ENCODE measurements around the gene ADAMTS3. TPM values are rescaled to one million over a fixed set of nuclear protein-coding genes. Genes with fewer than 3 reads are reported as not detected.

The ADAMTS3 gene
- total and polyA plus RNA-seq, 9 of the 15 experiments (the other 6 are each of a cell fraction or from before 2014, with no cell fraction given), result 4.0 to 18.0 (median 12.1) TPM

GRCh38 chr4:72471816-72472215 lies 97.2 kb downstream of the ADAMTS3 start:
- Histone ChIP-seq H3K9me3 (replicated peaks; ENCODE audit: control insufficient read depth, insufficient read depth, low read depth, low read length) (no peaks in the 10 kb centered on the region; the same call in 1 of the 2 replicates), H3K4me1 (replicated peaks in 1 of 2; ENCODE audit: control insufficient read depth in 2 of 2, insufficient read depth in 2 of 2, low read length in 2 of 2) (peaks cover 0 to 16% of the 10 kb centered on the region in 2 experiments; a peak in 2 of 5 replicates), H3K4me2 (ENCODE audit: insufficient read depth, low read length) (no peak overlapping the region), H3K9ac (ENCODE audit: insufficient read depth in 1 of 2, low read depth in 2 of 2, low read length in 2 of 2) (no peak overlapping the region), H2AFZ (ENCODE audit: low read depth, low read length) (no peak overlapping the region), H3K27ac (ENCODE audit: extremely low read depth, low read depth, low read length) (no peak overlapping the region), H4K20me1 (replicated peaks; ENCODE audit: control insufficient read depth, insufficient read depth, low read length) (no peaks in the 10 kb centered on the region), H3K27me3 (ENCODE audit: control insufficient read depth in 2 of 2, insufficient read depth in 2 of 2, low read length in 2 of 2) (no peaks in the 10 kb centered on the region), H3K4me3 (no peak overlapping the region), H3K36me3 (ENCODE audit: control insufficient read depth, insufficient read depth, low read length) (no peaks in the 10 kb centered on the region; the same call in 2 of the 3 replicates), H3K79me2 (ENCODE audit: control insufficient read depth, insufficient read depth, low read length) (peaks cover 66% of the 10 kb centered on the region), H3K9me1 (ENCODE audit: control insufficient read depth, insufficient read depth, low read length) (no peaks in the 10 kb centered on the region)
- POLR2A ChIA-PET, result no interaction called here
- intact Hi-C loops (cut with micrococcal nuclease) (no loop called here), in situ Hi-C loops (cut with MboI) (no loop called here)
- BruUV-seq (replicated peaks), result no TSS peak
- FAIRE-seq (no peak), ATAC-seq (no peak), DNase-seq (ENCODE audit: extremely low read depth in 1 of 4, low spot score in 3 of 4) (no peak)
- WGBS (ENCODE audit: insufficient coverage, low coverage, missing lambda C conversion rate), result 84% methylated on average over 2 of the region's 2 CpGs
- no peak for TF ChIP-seq ARNT (IDR thresholded peaks at IDR 0.05)
- no peak for TF ChIP-seq HMG20B (CRISPR knock-in tag; IDR thresholded peaks at IDR 0.05)
- no peak for TF ChIP-seq ZNF766 (CRISPR knock-in tag; conservative IDR thresholded peaks at IDR 0.05)
- TF ChIP-seq MEIS2 (IDR thresholded peaks at IDR 0.05; ENCODE audit: partially characterized antibody), result no peak
- no peak for TF ChIP-seq ETV1 (tag; conservative IDR thresholded peaks at IDR 0.05; ENCODE audit: low read depth)
- TF ChIP-seq LEF1 (IDR thresholded peaks at IDR 0.05), result no peak
- TF ChIP-seq EZH2 (IDR thresholded peaks at IDR 0.05; ENCODE audit: borderline replicate concordance, low read depth, low read length), result no peak
- TF ChIP-seq JUNB (CRISPR knock-in tag; conservative IDR thresholded peaks at IDR 0.05), result no peak
- no peak for TF ChIP-seq ZKSCAN1 (IDR thresholded peaks at IDR 0.05; ENCODE audit: low read depth, low read length)
- no peak for TF ChIP-seq HDGF (IDR thresholded peaks at IDR 0.05)
- CTCF ChIA-PET (ENCODE audit: low intra/inter-chr PET ratio), result no interaction called here

All from K562 (cell line).